Measurements from ENCODE around the gene APOA5. TPM values are rescaled to one million over a fixed set of nuclear protein-coding genes. Genes with fewer than 3 reads are reported as not detected.

APOA5 gene
- polyA plus RNA-seq, 1 of the 3 experiments (the other 2 are of a cell fraction): not detected

GRCh38 chr11:116772443-116773202 is 19.1 kb downstream of the APOA5 start, which contains the start of gene BUD13 (continued):
- TF ChIP-seq SMC3 (IDR thresholded peaks at IDR 0.05; ENCODE audit: low read depth, low read length) (no peak), TEAD4 (IDR thresholded peaks at IDR 0.05; ENCODE audit: borderline replicate concordance, insufficient read depth) (no peak), MEF2A (IDR thresholded peaks at IDR 0.05; ENCODE audit: borderline replicate concordance, low read depth) (no peak), EZH2phosphoT487 (IDR thresholded peaks at IDR 0.05; ENCODE audit: borderline replicate concordance, low read depth) (no peak), TCF12 (IDR thresholded peaks at IDR 0.05) (peak; percentile 30; the same call in 1 of the 2 replicates), EP300 (IDR thresholded peaks at IDR 0.05; ENCODE audit: borderline replicate concordance in 1 of 2, low read depth in 1 of 2, low read length in 1 of 2) (no peak; a peak in 1 of 4 replicates), ELF1 (IDR thresholded peaks at IDR 0.05) (peak; percentile 80), FOSL2 (IDR thresholded peaks at IDR 0.05; ENCODE audit: borderline replicate concordance, low read depth) (no peak), RCOR1 (IDR thresholded peaks at IDR 0.05; ENCODE audit: low read length) (0 out of 2 replicates have a peak, but pooled peaks have one; percentile 29), GATA2 (CRISPR knock-in tag; IDR thresholded peaks at IDR 0.05) (no peak), RXRA (IDR thresholded peaks at IDR 0.05; ENCODE audit: borderline replicate concordance, low read depth) (no peak), USF1 (IDR thresholded peaks at IDR 0.05; ENCODE audit: borderline replicate concordance, low read depth) (no peak)

- Histone ChIP-seq H2AFZ (ENCODE audit: low read depth) (peak overlapping the region; percentile 98), H3K9ac (peak overlapping the region; percentile 96), H3K9me3 (no peaks in the 10 kb centered on the region), H3K4me1 (ENCODE audit: control insufficient read depth in 1 of 2, insufficient read depth in 2 of 2, low read depth in 1 of 2, low read length in 1 of 2) (peaks cover 8% of the 10 kb centered on the region in 2 experiments; a peak in 3 of 4 replicates), H3F3A (replicated peaks; ENCODE audit: insufficient read depth) (peaks cover 18% of the 10 kb centered on the region), H3K9me2 (no peaks in the 10 kb centered on the region), H3K4me2 (peak overlapping the region; percentile 81), H3K27me3 (ENCODE audit: insufficient read depth) (no peaks in the 10 kb centered on the region), H4K20me1 (ENCODE audit: insufficient read depth) (no peaks in the 10 kb centered on the region), H3K79me2 (ENCODE audit: insufficient read depth) (peaks cover 43% of the 10 kb centered on the region), H3K27ac (ENCODE audit: low read depth in 2 of 2, low read length in 1 of 2) (peak overlapping the region; percentile 84 to 95), H3K4me3 (ENCODE audit: low read depth in 2 of 2, low read length in 1 of 2) (peak overlapping the region; percentile 93 to 98), H3K36me3 (replicated peaks in 1 of 2; ENCODE audit: control insufficient read depth in 1 of 2, insufficient read depth in 2 of 2, low read length in 1 of 2) (peaks cover 8 to 22% of the 10 kb centered on the region in 2 experiments)
- 4% methylated on average over 2 of the region's 2 CpGs for WGBS (ENCODE audit: low lambda C conversion rate)
- ChIA-PET CTCF (interaction anchor here (1.0 to 1.4 kb wide), 3 partner anchors 19 to 29 kb away, joined by 3 to 8 read pairs (median 7); partner anchors contain the start of gene APOA5), POLR2A (interaction anchor here (1.2 kb wide), 1 partner anchor 461 kb away, joined by 3 read pairs; the partner anchor contains the start of gene RNF214)
- no peak for DNase-seq
- TF ChIP-seq RCOR1 (IDR thresholded peaks at IDR 0.05; ENCODE audit: low read length) (no peak), REST (IDR thresholded peaks at IDR 0.05; ENCODE audit: low read depth, low read length) (no peak), YY1 (IDR thresholded peaks at IDR 0.05; ENCODE audit: low read depth) (no peak), FOXJ3 (CRISPR knock-in tag; IDR thresholded peaks at IDR 0.05) (no peak), EZH2phosphoT487 (IDR thresholded peaks at IDR 0.05; ENCODE audit: borderline replicate concordance, low read depth) (no peak), CTCF (IDR thresholded peaks at IDR 0.05) (no peak), TCF12 (IDR thresholded peaks at IDR 0.05) (no peak), FOSL2 (IDR thresholded peaks at IDR 0.05; ENCODE audit: borderline replicate concordance, low read depth) (no peak), USF1 (IDR thresholded peaks at IDR 0.05; ENCODE audit: borderline replicate concordance, low read depth) (no peak), TAF1 (IDR thresholded peaks at IDR 0.05; ENCODE audit: borderline replicate concordance, low read depth, low read length) (no peak), RAD21 (IDR thresholded peaks at IDR 0.05; ENCODE audit: low read length) (no peak), RFX5 (IDR thresholded peaks at IDR 0.05; ENCODE audit: low read length) (no peak), ELF1 (IDR thresholded peaks at IDR 0.05) (no peak), MEF2A (IDR thresholded peaks at IDR 0.05; ENCODE audit: borderline replicate concordance, low read depth) (no peak), FOXM1 (IDR thresholded peaks at IDR 0.05; ENCODE audit: low read depth) (no peak), USF2 (IDR thresholded peaks at IDR 0.05; ENCODE audit: borderline replicate concordance, low read depth, low read length) (no peak), JUND (IDR thresholded peaks at IDR 0.05) (no peak)
Observed at GRCh38 chr11:116771935-116772334, 19.7 kb downstream of the APOA5 start.
